K562 (cell line): ENCODE data around the gene GRIP1. TPM values are rescaled to one million over a fixed set of nuclear protein-coding genes. Genes with fewer than 3 reads are reported as not detected.

Experiments
- ATAC-seq: fragments of 200-7000 bp; cut with Tn5 transposase; 3 replicates; pipeline ENCODE4 v1.9.1; 2020; ENCODE audit warnings: moderate library complexity
- BruUV-seq: library from RNA; stranded (reverse); fragments of 400-500 nt; replicated peaks from 2 replicates; lab custom pipeline; 2021; lab: Mats Ljungman, UMichigan
- CTCF ChIA-PET: fragments of 300-600 bp; formaldehyde crosslinking; extraction: SDS; loops from one replicate; lab custom pipeline; 2021; ENCODE audit warnings: low intra/inter-chr PET ratio; lab: Yijun Ruan, JAX
- POLR2A ChIA-PET: fragments of 300-600, 350-650 bp; sonication (Branson Sonifier 250); formaldehyde crosslinking; extraction: SDS; loops from one replicate; lab custom pipeline; 2021; ENCODE audit warnings: antibody characterized with exemption, inconsistent platforms; lab: Yijun Ruan, JAX
- DNase-seq, 4 experiments: peaks; one replicate each; pipeline versions ENCODE4 v3.0.0 to v3.0.0-alpha.2; 2011 to 2018; ENCODE audit warnings: low spot score in 3 of 4, mixed read lengths in 3 of 4; ENCODE audit errors: extremely low read depth in 1 of 4
- FAIRE-seq: peaks from 2 replicates; lab custom pipeline; 2011; peaks lifted over from hg19 to GRCh38; lab: Jason Lieb, UNC
- H2AFZ ChIP-seq: 2 replicates; pipeline ENCODE4 v1.6.0; 2011; ENCODE audit warnings: low read depth, low read length, control low read depth, inconsistent platforms
- H3K27ac ChIP-seq: fragments of 200-600 bp; 3 replicates; pipeline ENCODE4 v1.8.0; 2011; ENCODE audit warnings: low read depth, mild to moderate bottlenecking, control low read depth, inconsistent platforms, low read length, moderate library complexity, mixed read lengths; ENCODE audit errors: extremely low read depth
- H3K27me3 ChIP-seq, 2 experiments: fragments of 300-600 bp in 1 of 2; 2 replicates in 1 of 2; 3 replicates in 1 of 2; pipeline versions ENCODE4 v1.6.0 to v1.8.0; 2011; ENCODE audit warnings: inconsistent platforms in 2 of 2, low read length in 2 of 2, mild to moderate bottlenecking in 1 of 2, mixed read lengths in 1 of 2, moderate library complexity in 1 of 2; ENCODE audit not compliant: control insufficient read depth in 2 of 2, insufficient read depth in 2 of 2
- H3K36me3 ChIP-seq: fragments of 300-600 bp; 3 replicates; pipeline ENCODE4 v1.8.0; 2011; ENCODE audit warnings: mild to moderate bottlenecking, low read length, inconsistent platforms; ENCODE audit not compliant: control insufficient read depth, insufficient read depth
- H3K4me1 ChIP-seq, 2 experiments: fragments of 200-600 bp in 1 of 2; replicated peaks in 1 of 2; 2 replicates in 1 of 2; 3 replicates in 1 of 2; pipeline versions ENCODE4 v1.5.1 to v1.8.0; 2011; ENCODE audit warnings: inconsistent platforms in 2 of 2, low read length in 2 of 2, mild to moderate bottlenecking in 1 of 2, mixed read lengths in 1 of 2, moderate library complexity in 1 of 2; ENCODE audit not compliant: control insufficient read depth in 2 of 2, insufficient read depth in 2 of 2
- H3K4me2 ChIP-seq: 2 replicates; pipeline ENCODE4 v1.6.1; 2011; ENCODE audit warnings: low read length, control low read depth, inconsistent platforms, mixed read lengths; ENCODE audit not compliant: insufficient read depth
- H3K4me3 ChIP-seq: fragments of 200-600 bp; sonication (generic), shearing (Covaris generic); 2 replicates; pipeline ENCODE4 v1.5.1; 2016; ENCODE audit warnings: control low read depth, inconsistent platforms
- H3K79me2 ChIP-seq: fragments of 200-600 bp; 3 replicates; pipeline ENCODE4 v1.8.0; 2011; ENCODE audit warnings: low read length, inconsistent platforms; ENCODE audit not compliant: control insufficient read depth, insufficient read depth
- H3K9ac ChIP-seq, 2 experiments: 2 replicates each; pipeline versions ENCODE4 v1.6.0 to v1.6.1; 2011; ENCODE audit warnings: low read depth in 2 of 2, low read length in 2 of 2, control low read depth in 1 of 2, inconsistent platforms in 1 of 2, mild to moderate bottlenecking in 1 of 2, mixed read lengths in 1 of 2; ENCODE audit not compliant: insufficient read depth in 1 of 2
- H3K9me1 ChIP-seq: one replicate; pipeline ENCODE4 v1.6.0; 2011; ENCODE audit warnings: inconsistent platforms, mild to moderate bottlenecking, low read length, moderate library complexity; ENCODE audit not compliant: control insufficient read depth, insufficient read depth
- H3K9me3 ChIP-seq: replicated peaks from 2 replicates; pipeline ENCODE4 v1.5.1; 2011; ENCODE audit warnings: low read depth, low read length, inconsistent platforms; ENCODE audit not compliant: control insufficient read depth, insufficient read depth
- H4K20me1 ChIP-seq: replicated peaks from 2 replicates; pipeline ENCODE4 v1.6.1; 2011; ENCODE audit warnings: low read length, inconsistent platforms, mixed read lengths; ENCODE audit not compliant: control insufficient read depth, insufficient read depth
- FOXP1 ChIP-seq: sonication (generic); formaldehyde crosslinking; IDR thresholded peaks from 2 replicates; pipeline ENCODE4 v1.8.0; 2022; ENCODE audit warnings: mild to moderate bottlenecking, missing genetic modification reagents
- GTF3C2 ChIP-seq: IDR thresholded peaks from 3 replicates; pipeline ENCODE4 v1.6.1; 2011; ENCODE audit warnings: borderline replicate concordance, mild to moderate bottlenecking, moderate library complexity; ENCODE audit not compliant: insufficient read length; ENCODE audit errors: extremely low read depth
- HDAC1 ChIP-seq, 2 experiments: fragments of 450-650 bp; IDR thresholded peaks; 2 replicates each; pipeline ENCODE4 v1.6.1; 2016 to 2017; ENCODE audit warnings: inconsistent platforms in 1 of 2, mild to moderate bottlenecking in 1 of 2, moderate library complexity in 1 of 2
- JUNB ChIP-seq: fragments of 450-650 bp; formaldehyde crosslinking; conservative IDR thresholded peaks from 2 replicates; pipeline ENCODE4 v1.4.0; 2020; ENCODE audit warnings: mild to moderate bottlenecking
- KAT2B ChIP-seq: IDR thresholded peaks from one replicate; pipeline ENCODE4 v1.6.1; 2012; ENCODE audit warnings: low read depth, mild to moderate bottlenecking, control low read depth, inconsistent platforms, low read length, moderate library complexity
- MAZ ChIP-seq, 2 experiments: fragments of 450-650 bp in 1 of 2; sonication (generic) in 1 of 2; formaldehyde crosslinking; IDR thresholded peaks in 1 of 2; conservative IDR thresholded peaks in 1 of 2; 2 replicates each; pipeline versions ENCODE4 v1.4.0 to v1.5.0; 2020; ENCODE audit warnings: mild to moderate bottlenecking in 1 of 2, missing genetic modification reagents in 1 of 2
- MEIS2 ChIP-seq: fragments of 450-650 bp; IDR thresholded peaks from 2 replicates; pipeline ENCODE4 v1.6.1; 2014; ENCODE audit warnings: mild to moderate bottlenecking; ENCODE audit not compliant: partially characterized antibody
- PYGO2 ChIP-seq: fragments of 450-650 bp; IDR thresholded peaks from 2 replicates; pipeline ENCODE4 v1.6.1; 2016; ENCODE audit warnings: mild to moderate bottlenecking, missing genetic modification characterization, moderate library complexity, missing compliant biosample characterization
- SETDB1 ChIP-seq: IDR thresholded peaks from one replicate; pipeline ENCODE4 v1.6.1; 2012; ENCODE audit warnings: low read length, control low read depth, inconsistent platforms
- SP2 ChIP-seq: IDR thresholded peaks from 2 replicates; pipeline ENCODE4 v1.6.1; 2011; ENCODE audit warnings: mild to moderate bottlenecking, low read depth, low read length, moderate library complexity; ENCODE audit not compliant: poor library complexity, severe bottlenecking; ENCODE audit errors: extremely low read depth
- SPI1 ChIP-seq: IDR thresholded peaks from 2 replicates; pipeline ENCODE4 v1.6.1; 2011; ENCODE audit warnings: low read depth, low read length, control low read depth, borderline replicate concordance
- TEAD4 ChIP-seq, 2 experiments: sonication (generic) in 1 of 2; formaldehyde crosslinking in 1 of 2; IDR thresholded peaks; 2 replicates each; pipeline versions ENCODE4 v1.6.1 to v1.8.0; 2012 to 2022; ENCODE audit warnings: borderline replicate concordance in 1 of 2, inconsistent platforms in 1 of 2, low read length in 1 of 2, mild to moderate bottlenecking in 1 of 2, missing genetic modification reagents in 1 of 2
- ZBTB17 ChIP-seq: fragments of 450-650 bp; formaldehyde crosslinking; IDR thresholded peaks from 2 replicates; pipeline ENCODE4 v1.4.0; 2020; ENCODE audit warnings: mild to moderate bottlenecking
- ZFPM2 ChIP-seq: fragments of 250-450 bp; sonication (Bioruptor Pico); IDR thresholded peaks from 2 replicates; pipeline ENCODE4 v1.5.1; 2022; ENCODE audit warnings: mild to moderate bottlenecking
- ZNF175 ChIP-seq: fragments of 200-800 bp; sonication (Bioruptor generic); IDR thresholded peaks from 2 replicates; pipeline ENCODE4 v1.6.1; 2016; ENCODE audit warnings: low read depth, mild to moderate bottlenecking, missing genetic modification characterization, missing compliant biosample characterization
- WGBS: fragments of 100-300 bp; shearing (Covaris generic); methylation state at CpG from one replicate; pipeline ENCODE4 v1.1.6; 2016; ENCODE audit warnings: low coverage, mixed read lengths; ENCODE audit not compliant: insufficient coverage; ENCODE audit errors: missing lambda C conversion rate; 5-methylcytosine and 5-hydroxymethylcytosine counted together
- in situ Hi-C: fragments of 300-500 bp; cut with MboI; formaldehyde crosslinking; loops from 4 replicates; pipeline ENCODE4 v1.15.0; 2018; ENCODE audit warnings: inconsistent platforms, mixed read lengths
- intact Hi-C: fragments of 100-400 bp; cut with micrococcal nuclease; formaldehyde crosslinking; loops from 2 replicates; pipeline ENCODE4 v1.14.2; 2022
- polyA plus RNA-seq, 8 experiments: library from polyadenylated mRNA; depleted of rRNA in 4 of 8; stranded (reverse) in 5 of 8; unstranded in 3 of 8; fragments of >200 nt; fragmentation: Nextera tagmentation in 2 of 8; fragmentation: Illumina TruSeq in 1 of 8; extraction: Ambion mirVana in 2 of 8; extraction: Trizol in 1 of 8; gene quantifications; 2 replicates each; pipeline versions ENCODE4 v1.2.1 to v1.2.3, GENCODE V29; 2011 to 2014; ENCODE audit warnings: inconsistent platforms in 1 of 8, missing spikeins in 1 of 8
- total RNA-seq, 7 experiments: library from RNA; depleted of rRNA in 6 of 7; stranded (reverse); fragments of >200 nt in 6 of 7; fragmentation: Illumina TruSeq in 2 of 7; extraction: Trizol in 2 of 7; gene quantifications; 2 replicates each; pipeline versions ENCODE4 v1.2.1 to v1.2.3, GENCODE V29; 2011 to 2021; ENCODE audit warnings: low replicate concordance in 1 of 7
- TF ChIP-seq, protein P1 (sequence below): sonication (generic); formaldehyde crosslinking; IDR thresholded peaks from 2 replicates; pipeline ENCODE4 v1.8.0; 2022; ENCODE audit warnings: missing genetic modification reagents, mild to moderate bottlenecking, borderline replicate concordance

Gene GRIP1
- total and polyA plus RNA-seq, 9 of the 15 experiments (the other 6 are each of a cell fraction or from before 2014, with no cell fraction given) = 0.28 to 1.2 (median 0.45) TPM

DNA sequence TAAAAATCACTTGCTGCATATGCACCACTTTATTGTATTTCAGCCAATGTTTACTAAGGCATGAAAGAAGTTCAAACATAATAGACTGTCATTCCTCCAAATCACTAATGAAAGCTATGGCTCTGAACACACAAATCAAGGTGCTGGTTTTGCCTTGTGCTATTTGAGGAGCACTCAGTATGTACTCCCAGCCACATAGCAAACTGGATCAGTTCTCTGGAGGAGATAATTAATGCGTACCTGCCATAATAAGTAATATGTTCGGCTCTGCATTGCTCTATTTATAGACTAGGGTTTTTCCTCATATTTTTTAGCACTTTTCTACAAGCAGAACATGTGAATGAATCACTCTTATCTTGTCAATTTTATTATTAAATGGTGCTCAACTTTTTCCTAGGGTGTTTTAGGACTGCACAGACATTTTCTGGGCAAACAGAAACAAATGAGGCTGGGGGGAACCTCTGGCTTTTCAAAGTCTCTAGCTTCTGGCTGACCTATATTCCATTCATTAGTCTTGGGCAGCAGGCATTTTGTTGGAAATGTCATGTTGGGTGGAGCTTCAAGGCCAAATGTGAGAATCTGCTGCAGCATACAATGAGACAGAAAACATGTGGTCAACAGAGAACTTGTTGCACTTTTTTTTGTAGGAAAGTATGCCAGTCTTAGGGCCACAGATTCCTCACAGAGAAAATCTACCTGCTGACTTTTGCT lies 88.4 kb downstream of the GRIP1 start (continued):
- no peak for TF ChIP-seq SPI1
- TF ChIP-seq ZBTB17 = no peak
- TF ChIP-seq KAT2B = no peak
- no peak for TF ChIP-seq PYGO2 (tag)
- no peak for TF ChIP-seq SETDB1
- TF ChIP-seq ZFPM2 (CRISPR knock-in tag) = no peak
- TF ChIP-seq MAZ (CRISPR knock-in tag; conservative IDR thresholded peaks at IDR 0.05 in 1 of 2, IDR thresholded peaks at IDR 0.05 in 1 of 2) = no peak
- TF ChIP-seq, all 486 proteins: peak for 0

- no peaks in the 10 kb centered on the region for H3K4me1 ChIP-seq
- no peak overlapping the region for H3K4me2 ChIP-seq
- H2AFZ ChIP-seq = no peak overlapping the region
- ChIA-PET POLR2A (no interaction called here), CTCF (no interaction called here)
- WGBS = 6% methylated on average over 3 of the region's 3 CpGs
- H3K36me3 ChIP-seq = no peaks in the 10 kb centered on the region
- H4K20me1 ChIP-seq = no peaks in the 10 kb centered on the region
- H3K4me3 ChIP-seq = no peak overlapping the region
- H3K79me2 ChIP-seq = no peaks in the 10 kb centered on the region
- no peak for FAIRE-seq
- no peak for DNase-seq
- TF ChIP-seq SP2 = no peak
- no peak for TF ChIP-seq MEIS2
- no peak for TF ChIP-seq HDAC1 (IDR thresholded peaks at IDR 0.05)
- TF ChIP-seq GTF3C2 = no peak
- TF ChIP-seq, protein P1, sequence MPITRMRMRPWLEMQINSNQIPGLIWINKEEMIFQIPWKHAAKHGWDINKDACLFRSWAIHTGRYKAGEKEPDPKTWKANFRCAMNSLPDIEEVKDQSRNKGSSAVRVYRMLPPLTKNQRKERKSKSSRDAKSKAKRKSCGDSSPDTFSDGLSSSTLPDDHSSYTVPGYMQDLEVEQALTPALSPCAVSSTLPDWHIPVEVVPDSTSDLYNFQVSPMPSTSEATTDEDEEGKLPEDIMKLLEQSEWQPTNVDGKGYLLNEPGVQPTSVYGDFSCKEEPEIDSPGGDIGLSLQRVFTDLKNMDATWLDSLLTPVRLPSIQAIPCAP (CRISPR knock-in tag) = no peak
- no peak for TF ChIP-seq ZNF175 (CRISPR knock-in tag)
- TF ChIP-seq FOXP1 (CRISPR knock-in tag) = no peak
- TF ChIP-seq SPI1 = no peak
- no peak for TF ChIP-seq TEAD4 (IDR thresholded peaks at IDR 0.05; ENCODE audit: low read length)
- no peak for TF ChIP-seq TEAD4 (CRISPR knock-in tag; IDR thresholded peaks at IDR 0.05; ENCODE audit: borderline replicate concordance)
- TF ChIP-seq JUNB (CRISPR knock-in tag) = no peak
- ATAC-seq = no peak
- H3K27me3 ChIP-seq = no peaks in the 10 kb centered on the region
- intact Hi-C loops (no loop called here), in situ Hi-C loops (no loop called here)
- H3K9me1 ChIP-seq = no peaks in the 10 kb centered on the region
- BruUV-seq = no TSS peak
- no peak overlapping the region for H3K9ac ChIP-seq
- H3K9me3 ChIP-seq = no peaks in the 10 kb centered on the region
- no peak overlapping the region for H3K27ac ChIP-seq
Observed at GRCh38 chr12:66589095-66589494, 89.8 kb downstream of the GRIP1 start.
